ENCODE data around the gene KCNH2.

The KCNH2 gene

GRCh38 chr7:150971242-150972022 lies 6.7 kb downstream of the KCNH2 start:
- H3K27ac ChIP-seq = no peak overlapping the region; the same call in 1 of the 2 replicates

GRCh38 chr7:150970424-150970823 lies 7.7 kb downstream of the KCNH2 start:
- H3K27ac ChIP-seq = no peak overlapping the region; the same call in 1 of the 2 replicates
- no peak for TF ChIP-seq CTCF (conservative IDR thresholded peaks at IDR 0.05)

More at GRCh38 chr7:150971242-150972022, 6.7 kb downstream of the KCNH2 start:
- TF ChIP-seq CTCF (conservative IDR thresholded peaks at IDR 0.05) = no peak

GRCh38 chr7:150969475-150969874 lies 8.6 kb downstream of the KCNH2 start:
- H3K27ac ChIP-seq = peak overlapping the region; percentile 80; the same call in 1 of the 2 replicates
- no peak for TF ChIP-seq CTCF (conservative IDR thresholded peaks at IDR 0.05)

GRCh38 chr7:150968734-150969372 lies 9.3 kb downstream of the KCNH2 start:
- no peak for TF ChIP-seq CTCF (conservative IDR thresholded peaks at IDR 0.05)
- H3K27ac ChIP-seq = peak overlapping the region; percentile 80

GRCh38 chr7:150968056-150968733 lies 9.9 kb downstream of the KCNH2 start:
- no peak for TF ChIP-seq CTCF (conservative IDR thresholded peaks at IDR 0.05)
- peak overlapping the region; percentile 80 for H3K27ac ChIP-seq

- TF ChIP-seq CTCF (conservative IDR thresholded peaks at IDR 0.05) = no peak
- H3K27ac ChIP-seq = peak overlapping the region; percentile 80
Observed at GRCh38 chr7:150967349-150967748, 10.8 kb downstream of the KCNH2 start.

GRCh38 chr7:150966002-150966401 lies 12.1 kb downstream of the KCNH2 start:
- TF ChIP-seq CTCF (conservative IDR thresholded peaks at IDR 0.05) = peak; percentile 28; the same call in 1 of the 2 replicates
- H3K27ac ChIP-seq = peak overlapping the region; percentile 80

All from VCaP (cell line).